Measurements from ENCODE around the gene BCL11A. TPM values are rescaled to one million over a fixed set of nuclear protein-coding genes. Genes with fewer than 3 reads are reported as not detected.

Gene BCL11A
- total and polyA plus RNA-seq, 4 donors: 0.08 to 8.5 (median 0.47) TPM

- H3K9ac ChIP-seq (ENCODE audit: low read depth in 1 of 2, low read length in 2 of 2): no peak overlapping the region
- no peak for DNase-seq (ENCODE audit: low spot score)
- WGBS: 83% methylated on average over 4 of the region's 4 CpGs
- no peak overlapping the region for H3K4me3 ChIP-seq (ENCODE audit: low read depth in 1 of 3, low read length in 3 of 3)
- no peaks in the 10 kb centered on the region for H3K36me3 ChIP-seq (ENCODE audit: control insufficient read depth in 4 of 4, insufficient read depth in 3 of 4, low read depth in 1 of 4, low read length in 3 of 4)
- H3K27me3 ChIP-seq (ENCODE audit: control insufficient read depth in 4 of 4, insufficient read depth in 4 of 4, low read length in 3 of 4): no peaks in the 10 kb centered on the region
- H3K27ac ChIP-seq (ENCODE audit: low read depth in 1 of 2, low read length in 2 of 2): no peak overlapping the region
- TF ChIP-seq EGR1 (IDR thresholded peaks at IDR 0.05; ENCODE audit: low read depth in 2 of 2) (no peak), NR2F2 (IDR thresholded peaks at IDR 0.05) (no peak), TAF1 (conservative IDR thresholded peaks at IDR 0.05) (no peak), HNF4A (conservative IDR thresholded peaks at IDR 0.05) (no peak), CTCF (IDR thresholded peaks at IDR 0.05; ENCODE audit: low read depth, low read length, missing input control) (no peak)
- no peaks in the 10 kb centered on the region for H3K4me1 ChIP-seq (ENCODE audit: control insufficient read depth in 4 of 4, insufficient read depth in 4 of 4, low read length in 3 of 4)
- no peaks in the 10 kb centered on the region for H3K9me3 ChIP-seq (ENCODE audit: control insufficient read depth in 4 of 4, low read length in 3 of 4)
Observed at GRCh38 chr2:60465736-60466135, 87.7 kb downstream of the BCL11A start.

GRCh38 chr2:60463249-60463648, 90.2 kb downstream of the BCL11A start:
- H3K27ac ChIP-seq (ENCODE audit: low read depth in 1 of 2, low read length in 2 of 2): no peak overlapping the region
- no peaks in the 10 kb centered on the region for H3K9me3 ChIP-seq (ENCODE audit: control insufficient read depth in 4 of 4, low read length in 3 of 4)
- no peaks in the 10 kb centered on the region for H3K27me3 ChIP-seq (ENCODE audit: control insufficient read depth in 4 of 4, insufficient read depth in 4 of 4, low read length in 3 of 4)
- no peaks in the 10 kb centered on the region for H3K4me1 ChIP-seq (ENCODE audit: control insufficient read depth in 4 of 4, insufficient read depth in 4 of 4, low read length in 3 of 4)
- H3K4me3 ChIP-seq (ENCODE audit: low read depth in 1 of 3, low read length in 3 of 3): no peak overlapping the region
- WGBS: 71% methylated on average over 6 of the region's 6 CpGs
- H3K9ac ChIP-seq (ENCODE audit: low read depth in 1 of 2, low read length in 2 of 2): no peak overlapping the region
- no peaks in the 10 kb centered on the region for H3K36me3 ChIP-seq (ENCODE audit: control insufficient read depth in 4 of 4, insufficient read depth in 3 of 4, low read depth in 1 of 4, low read length in 3 of 4)
- DNase-seq (ENCODE audit: low spot score): no peak
- TF ChIP-seq, protein P1, sequence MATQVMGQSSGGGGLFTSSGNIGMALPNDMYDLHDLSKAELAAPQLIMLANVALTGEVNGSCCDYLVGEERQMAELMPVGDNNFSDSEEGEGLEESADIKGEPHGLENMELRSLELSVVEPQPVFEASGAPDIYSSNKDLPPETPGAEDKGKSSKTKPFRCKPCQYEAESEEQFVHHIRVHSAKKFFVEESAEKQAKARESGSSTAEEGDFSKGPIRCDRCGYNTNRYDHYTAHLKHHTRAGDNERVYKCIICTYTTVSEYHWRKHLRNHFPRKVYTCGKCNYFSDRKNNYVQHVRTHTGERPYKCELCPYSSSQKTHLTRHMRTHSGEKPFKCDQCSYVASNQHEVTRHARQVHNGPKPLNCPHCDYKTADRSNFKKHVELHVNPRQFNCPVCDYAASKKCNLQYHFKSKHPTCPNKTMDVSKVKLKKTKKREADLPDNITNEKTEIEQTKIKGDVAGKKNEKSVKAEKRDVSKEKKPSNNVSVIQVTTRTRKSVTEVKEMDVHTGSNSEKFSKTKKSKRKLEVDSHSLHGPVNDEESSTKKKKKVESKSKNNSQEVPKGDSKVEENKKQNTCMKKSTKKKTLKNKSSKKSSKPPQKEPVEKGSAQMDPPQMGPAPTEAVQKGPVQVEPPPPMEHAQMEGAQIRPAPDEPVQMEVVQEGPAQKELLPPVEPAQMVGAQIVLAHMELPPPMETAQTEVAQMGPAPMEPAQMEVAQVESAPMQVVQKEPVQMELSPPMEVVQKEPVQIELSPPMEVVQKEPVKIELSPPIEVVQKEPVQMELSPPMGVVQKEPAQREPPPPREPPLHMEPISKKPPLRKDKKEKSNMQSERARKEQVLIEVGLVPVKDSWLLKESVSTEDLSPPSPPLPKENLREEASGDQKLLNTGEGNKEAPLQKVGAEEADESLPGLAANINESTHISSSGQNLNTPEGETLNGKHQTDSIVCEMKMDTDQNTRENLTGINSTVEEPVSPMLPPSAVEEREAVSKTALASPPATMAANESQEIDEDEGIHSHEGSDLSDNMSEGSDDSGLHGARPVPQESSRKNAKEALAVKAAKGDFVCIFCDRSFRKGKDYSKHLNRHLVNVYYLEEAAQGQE (IDR thresholded peaks at IDR 0.05): no peak

GRCh38 chr2:60461421-60462108, 91.9 kb downstream of the BCL11A start:
- Histone ChIP-seq H3K36me3 (ENCODE audit: control insufficient read depth in 4 of 4, insufficient read depth in 3 of 4, low read depth in 1 of 4, low read length in 3 of 4) (no peaks in the 10 kb centered on the region), H3K27ac (ENCODE audit: low read depth in 1 of 2, low read length in 2 of 2) (no peak overlapping the region), H3K9me3 (ENCODE audit: control insufficient read depth in 4 of 4, low read length in 3 of 4) (no peaks in the 10 kb centered on the region), H3K4me3 (ENCODE audit: low read depth in 1 of 3, low read length in 3 of 3) (no peak overlapping the region), H3K4me1 (ENCODE audit: control insufficient read depth in 4 of 4, insufficient read depth in 4 of 4, low read length in 3 of 4) (no peaks in the 10 kb centered on the region), H3K27me3 (ENCODE audit: control insufficient read depth in 4 of 4, insufficient read depth in 4 of 4, low read length in 3 of 4) (no peaks in the 10 kb centered on the region), H3K9ac (ENCODE audit: low read depth in 1 of 2, low read length in 2 of 2) (no peak overlapping the region)
- WGBS: 97% methylated on average over 47 of the region's 47 CpGs
- no peak for DNase-seq (ENCODE audit: low spot score)
- no peak for TF ChIP-seq RAD21 (IDR thresholded peaks at IDR 0.05)
- no peak for TF ChIP-seq MAX (IDR thresholded peaks at IDR 0.05)
- no peak for TF ChIP-seq FOXA2 (IDR thresholded peaks at IDR 0.05)
- no peak for TF ChIP-seq HNF4A (conservative IDR thresholded peaks at IDR 0.05)
- no peak for TF ChIP-seq ZBTB33 (IDR thresholded peaks at IDR 0.05)
- TF ChIP-seq TAF1 (conservative IDR thresholded peaks at IDR 0.05): no peak
- no peak for TF ChIP-seq YY1 (IDR thresholded peaks at IDR 0.05)
- no peak for TF ChIP-seq HNF4G (IDR thresholded peaks at IDR 0.05)
- TF ChIP-seq, protein P1 (IDR thresholded peaks at IDR 0.05): no peak
- TF ChIP-seq JUND (IDR thresholded peaks at IDR 0.05): no peak
- TF ChIP-seq, protein P2, sequence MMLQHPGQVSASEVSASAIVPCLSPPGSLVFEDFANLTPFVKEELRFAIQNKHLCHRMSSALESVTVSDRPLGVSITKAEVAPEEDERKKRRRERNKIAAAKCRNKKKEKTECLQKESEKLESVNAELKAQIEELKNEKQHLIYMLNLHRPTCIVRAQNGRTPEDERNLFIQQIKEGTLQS (IDR thresholded peaks at IDR 0.05): no peak
- TF ChIP-seq EGR1 (IDR thresholded peaks at IDR 0.05; ENCODE audit: low read depth in 2 of 2): no peak
- TF ChIP-seq FOXA1 (IDR thresholded peaks at IDR 0.05): no peak
- no peak for TF ChIP-seq NR2F2 (IDR thresholded peaks at IDR 0.05)
- TF ChIP-seq GABPA (IDR thresholded peaks at IDR 0.05 in 1 of 2, conservative IDR thresholded peaks at IDR 0.05 in 1 of 2): no peak

Measured in liver (tissue), 9 donors.